C4-2B (cell line): ENCODE results near the gene KCNQ1.

Experiments
- H3K27ac ChIP-seq: fragments of 450-650 bp; 2 replicates; pipeline ENCODE4 v1.5.1; 2017
- ZFX ChIP-seq: fragments of 450-650 bp; IDR thresholded peaks from 2 replicates; pipeline ENCODE4 v1.6.1; 2017
- TF ChIP-seq, protein P1 (sequence below): fragments of 450-650 bp; conservative IDR thresholded peaks from 2 replicates; pipeline ENCODE4 v1.5.1; 2017; ENCODE audit warnings: mild to moderate bottlenecking

KCNQ1 gene

DNA sequence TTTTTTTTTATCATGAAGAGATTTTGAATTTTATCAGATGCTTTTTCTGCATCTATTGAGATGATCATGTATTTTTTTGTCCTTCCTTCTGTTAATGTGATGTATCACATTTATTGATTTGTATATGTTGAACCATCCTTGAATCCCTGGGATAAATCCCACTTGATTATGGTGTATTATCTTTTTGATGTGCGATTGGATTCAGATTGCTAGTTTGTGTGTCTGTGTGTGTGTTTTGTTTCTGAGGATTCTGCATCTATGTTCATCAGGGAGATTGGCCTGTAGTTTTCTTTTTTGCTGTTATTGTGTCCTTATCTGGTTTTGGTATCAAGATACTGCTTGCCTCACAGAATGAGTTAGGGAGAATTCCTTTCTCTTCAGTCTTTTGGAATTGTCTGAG, 202.4 kb downstream of the KCNQ1 start:
- no peak overlapping the region for H3K27ac ChIP-seq
- TF ChIP-seq ZFX = no peak
- TF ChIP-seq, protein P1, sequence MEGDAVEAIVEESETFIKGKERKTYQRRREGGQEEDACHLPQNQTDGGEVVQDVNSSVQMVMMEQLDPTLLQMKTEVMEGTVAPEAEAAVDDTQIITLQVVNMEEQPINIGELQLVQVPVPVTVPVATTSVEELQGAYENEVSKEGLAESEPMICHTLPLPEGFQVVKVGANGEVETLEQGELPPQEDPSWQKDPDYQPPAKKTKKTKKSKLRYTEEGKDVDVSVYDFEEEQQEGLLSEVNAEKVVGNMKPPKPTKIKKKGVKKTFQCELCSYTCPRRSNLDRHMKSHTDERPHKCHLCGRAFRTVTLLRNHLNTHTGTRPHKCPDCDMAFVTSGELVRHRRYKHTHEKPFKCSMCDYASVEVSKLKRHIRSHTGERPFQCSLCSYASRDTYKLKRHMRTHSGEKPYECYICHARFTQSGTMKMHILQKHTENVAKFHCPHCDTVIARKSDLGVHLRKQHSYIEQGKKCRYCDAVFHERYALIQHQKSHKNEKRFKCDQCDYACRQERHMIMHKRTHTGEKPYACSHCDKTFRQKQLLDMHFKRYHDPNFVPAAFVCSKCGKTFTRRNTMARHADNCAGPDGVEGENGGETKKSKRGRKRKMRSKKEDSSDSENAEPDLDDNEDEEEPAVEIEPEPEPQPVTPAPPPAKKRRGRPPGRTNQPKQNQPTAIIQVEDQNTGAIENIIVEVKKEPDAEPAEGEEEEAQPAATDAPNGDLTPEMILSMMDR = no peak

DNA sequence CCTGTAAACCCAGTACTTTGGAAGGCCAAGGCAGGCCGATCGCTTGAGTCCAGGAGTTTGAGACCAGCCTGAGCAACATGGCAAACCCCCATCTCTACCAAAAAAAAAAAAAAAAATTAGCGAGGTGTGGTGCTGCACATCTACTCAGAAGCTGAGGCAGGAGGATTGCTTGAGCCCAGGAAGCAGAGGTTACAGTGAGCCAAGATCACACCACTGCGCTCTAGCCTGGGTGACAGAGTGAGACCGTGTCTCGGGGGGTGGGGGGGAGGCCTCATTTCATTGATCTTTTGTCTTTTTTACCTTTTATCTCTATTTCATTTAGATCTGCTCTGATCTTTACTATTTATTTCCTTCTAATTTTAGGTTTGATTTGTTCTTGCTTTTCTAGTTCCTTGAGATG, 203.1 kb downstream of the KCNQ1 start:
- H3K27ac ChIP-seq = no peak overlapping the region
- TF ChIP-seq ZFX = no peak
- TF ChIP-seq, protein P1 = no peak

DNA sequence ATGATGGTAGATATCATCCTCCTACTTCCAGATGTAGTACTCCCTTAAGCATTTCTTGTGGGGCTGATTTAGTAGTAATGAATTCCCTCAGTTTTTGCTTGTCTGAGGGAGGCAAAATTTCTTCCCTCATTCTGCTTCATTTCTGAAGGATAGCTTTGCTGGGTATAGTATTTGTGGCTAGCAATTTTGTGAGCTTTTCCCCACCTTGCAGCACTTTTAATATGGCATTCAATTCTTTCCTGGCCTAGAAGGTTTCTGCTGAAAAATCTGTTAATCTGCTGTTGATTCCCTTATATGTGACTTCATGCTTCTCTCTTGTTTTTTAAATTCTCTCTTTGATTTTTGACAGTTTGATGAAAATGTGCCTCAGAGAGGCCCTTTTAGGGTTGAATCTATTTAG, 204.6 kb downstream of the KCNQ1 start:
- no peak overlapping the region for H3K27ac ChIP-seq
- TF ChIP-seq, protein P1 = no peak
- TF ChIP-seq ZFX = no peak

DNA sequence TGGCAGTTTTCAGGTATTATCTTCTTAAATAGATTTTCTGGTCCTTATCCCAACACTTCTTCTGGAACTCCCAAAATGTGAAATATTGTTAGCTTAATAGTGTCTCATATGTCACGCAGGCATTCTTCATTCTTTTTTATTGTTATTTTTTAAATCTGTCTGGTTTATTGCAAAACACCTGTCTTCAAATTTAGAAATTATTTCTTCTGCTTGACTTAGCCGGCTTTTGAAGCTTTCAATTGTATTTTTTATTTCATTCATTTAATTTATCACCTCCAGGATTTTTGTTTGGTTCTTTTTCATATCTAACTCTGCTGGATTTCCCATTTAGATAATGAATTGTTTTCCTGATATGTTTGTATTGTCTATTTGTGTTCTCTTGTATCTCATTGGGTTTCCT, 205.0 kb downstream of the KCNQ1 start:
- H3K27ac ChIP-seq = no peak overlapping the region
- no peak for TF ChIP-seq ZFX
- TF ChIP-seq, protein P1 = no peak

DNA sequence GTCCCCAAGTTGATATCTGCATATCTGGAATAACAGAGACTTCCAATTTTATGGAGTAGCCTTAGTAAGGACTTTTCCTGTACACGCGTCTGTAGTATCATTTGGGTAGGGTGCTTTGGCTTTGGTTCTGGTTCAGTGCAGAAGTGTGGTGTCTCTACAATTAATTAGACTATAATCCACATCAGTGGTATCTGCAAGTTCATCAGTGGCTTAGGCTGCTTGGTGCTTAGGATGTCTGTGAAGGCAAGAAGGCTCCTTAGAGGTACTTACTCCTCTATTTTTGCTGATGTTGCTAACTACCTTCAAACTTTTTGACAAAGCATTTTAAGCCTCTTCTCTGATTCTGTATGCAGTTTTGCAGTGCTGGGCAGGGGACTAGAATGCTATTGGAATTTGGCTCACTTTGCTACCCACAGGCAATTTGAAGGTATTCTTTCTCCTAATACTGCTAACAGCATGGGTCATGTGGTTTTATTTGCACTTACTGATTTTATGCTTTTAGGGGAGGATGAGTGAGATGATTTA, 205.6 kb downstream of the KCNQ1 start:
- TF ChIP-seq, protein P1 = no peak
- no peak for TF ChIP-seq ZFX
- H3K27ac ChIP-seq = no peak overlapping the region

DNA sequence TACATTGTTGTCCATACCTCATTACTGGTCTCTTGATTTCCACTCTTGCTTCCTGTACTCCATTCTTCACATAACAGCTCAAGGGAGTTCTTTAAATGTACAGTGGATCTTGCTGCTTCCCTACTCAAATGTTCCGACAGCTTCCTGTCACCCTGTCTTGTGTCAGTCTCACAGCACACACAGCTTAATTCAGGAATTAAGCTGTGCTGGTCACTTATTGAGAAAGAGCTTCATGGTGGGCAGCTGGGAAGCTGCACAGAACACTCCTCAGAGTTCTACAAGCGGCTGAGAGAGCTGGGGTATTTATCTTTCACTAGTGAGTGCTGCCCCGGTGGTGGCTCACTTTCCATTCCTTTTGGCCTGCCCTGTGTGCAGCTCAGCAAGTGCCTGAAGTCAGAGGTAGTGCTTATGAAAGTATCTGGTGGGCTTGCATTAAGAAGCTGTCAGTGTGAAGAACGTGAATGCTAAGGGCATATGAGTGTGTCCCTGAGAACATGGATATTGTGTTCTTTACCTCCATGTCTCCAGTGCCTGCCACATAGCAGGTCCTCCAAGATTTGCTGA, 206.3 kb downstream of the KCNQ1 start:
- H3K27ac ChIP-seq = no peak overlapping the region
- TF ChIP-seq ZFX = no peak
- TF ChIP-seq, protein P1 = no peak

DNA sequence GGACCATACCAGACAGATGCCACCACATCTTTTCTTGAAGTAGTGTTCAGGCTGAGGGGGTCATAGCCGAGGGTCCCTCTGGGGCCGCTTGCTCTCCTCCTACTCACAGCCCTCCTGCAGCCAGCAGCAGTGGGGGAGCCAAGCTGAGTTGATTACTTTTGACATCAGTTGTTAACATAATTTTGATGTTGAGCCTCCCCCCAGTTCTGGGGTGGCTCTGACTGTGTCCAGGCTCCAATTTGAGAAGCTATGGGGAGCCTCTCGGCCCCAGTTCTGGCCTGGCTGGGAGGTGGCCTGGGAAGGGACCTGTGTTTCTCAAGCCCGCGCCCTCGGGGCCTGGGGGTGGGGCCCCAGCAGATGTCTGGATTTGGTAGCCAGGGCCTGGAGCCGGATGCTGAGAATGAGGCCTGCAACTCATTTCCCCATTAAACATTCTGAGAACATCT, 207.0 kb downstream of the KCNQ1 start:
- TF ChIP-seq ZFX = no peak
- no peak overlapping the region for H3K27ac ChIP-seq
